Activated T-cell treated with anti-CD3 and anti-CD28 coated beads for 48 hours (primary cell): ENCODE data around the gene ZNF211.

Experiments
- DNase-seq: peaks from one replicate; pipeline ENCODE4 v3.0.0-alpha.2; 2020; ENCODE audit warnings: low read depth

The ZNF211 gene

GRCh38 chr19:57656346-57656745 lies 23.4 kb downstream of the ZNF211 start:
- DNase-seq: no peak

DNA sequence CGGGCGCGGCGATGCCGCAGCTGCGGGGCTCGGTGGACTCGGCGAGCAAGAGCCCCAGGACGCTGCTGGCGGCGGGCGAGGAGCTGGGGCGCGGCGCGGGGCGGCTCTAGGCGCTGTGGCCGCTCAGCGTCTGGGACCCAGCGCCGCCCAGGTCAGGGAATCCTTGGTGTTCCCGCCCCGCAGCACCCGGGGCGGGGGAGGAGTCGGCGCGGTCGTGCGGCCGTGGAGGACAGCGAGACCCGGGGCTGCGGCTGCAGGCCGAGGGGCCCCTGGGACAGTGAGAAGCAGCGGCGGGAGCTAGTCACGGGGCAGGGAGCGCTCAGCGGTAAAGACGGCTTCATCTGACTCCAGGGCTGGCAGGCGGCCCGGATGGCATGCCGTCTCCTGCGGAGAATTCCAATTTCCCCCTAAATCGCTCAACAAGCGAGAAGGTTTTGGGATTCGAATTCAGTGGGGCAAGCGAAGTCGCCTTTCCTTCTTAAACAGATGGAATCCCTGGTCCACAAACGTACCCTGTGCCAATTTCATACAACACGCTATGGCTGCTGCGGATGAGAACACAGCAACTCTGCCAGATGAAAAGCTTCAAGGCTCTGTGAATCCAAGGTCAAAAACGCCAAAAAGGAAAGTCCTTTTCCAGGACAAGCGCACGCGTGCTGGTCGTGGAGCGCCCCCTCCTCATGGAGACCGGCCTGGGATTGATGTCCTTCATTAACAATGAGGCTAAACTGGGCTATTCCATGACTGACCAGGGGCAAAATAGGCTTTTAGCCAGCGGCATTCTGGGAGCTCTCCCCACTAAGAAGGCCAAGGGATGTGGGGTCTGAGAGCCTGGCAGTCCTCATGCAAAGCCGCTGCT lies 31.5 kb downstream of the ZNF211 start:
- no peak for DNase-seq

DNA sequence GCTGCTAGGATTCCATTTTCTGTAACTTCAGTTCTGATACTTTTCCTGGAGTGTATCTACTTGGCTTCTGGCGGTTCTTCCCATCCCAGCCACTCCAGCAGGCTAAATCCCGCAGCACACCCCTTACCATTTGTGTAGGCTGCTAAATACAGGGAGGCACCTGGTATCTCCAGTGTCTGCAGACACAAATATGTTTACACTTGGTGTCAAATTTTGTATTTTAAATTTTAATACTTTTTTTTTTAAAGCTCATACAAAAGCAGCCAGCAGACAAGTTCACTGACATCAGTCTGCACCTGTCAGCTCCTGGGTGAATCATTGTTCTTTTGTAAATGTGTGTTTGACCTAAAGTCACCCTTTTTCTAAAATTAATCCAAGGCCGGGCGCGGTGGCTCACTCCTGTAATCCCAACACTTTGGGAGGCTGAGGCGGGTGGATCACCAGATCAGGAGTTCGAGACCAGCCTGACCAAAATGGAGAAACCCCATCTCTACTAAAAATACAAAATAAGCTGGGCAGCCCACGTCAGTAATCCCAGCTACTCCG lies 32.4 kb downstream of the ZNF211 start:
- no peak for DNase-seq

- no peak for DNase-seq
Measured at GRCh38 chr19:57667228-57667627, 34.3 kb downstream of the ZNF211 start.

GRCh38 chr19:57668635-57669034 lies 35.7 kb downstream of the ZNF211 start, which contains the start of gene ZSCAN4:
Gene ZSCAN4 (plus strand): TSS chr19:57668935. CDS start chr19:57676146, 7,211 bp downstream.
- no peak for DNase-seq

DNA sequence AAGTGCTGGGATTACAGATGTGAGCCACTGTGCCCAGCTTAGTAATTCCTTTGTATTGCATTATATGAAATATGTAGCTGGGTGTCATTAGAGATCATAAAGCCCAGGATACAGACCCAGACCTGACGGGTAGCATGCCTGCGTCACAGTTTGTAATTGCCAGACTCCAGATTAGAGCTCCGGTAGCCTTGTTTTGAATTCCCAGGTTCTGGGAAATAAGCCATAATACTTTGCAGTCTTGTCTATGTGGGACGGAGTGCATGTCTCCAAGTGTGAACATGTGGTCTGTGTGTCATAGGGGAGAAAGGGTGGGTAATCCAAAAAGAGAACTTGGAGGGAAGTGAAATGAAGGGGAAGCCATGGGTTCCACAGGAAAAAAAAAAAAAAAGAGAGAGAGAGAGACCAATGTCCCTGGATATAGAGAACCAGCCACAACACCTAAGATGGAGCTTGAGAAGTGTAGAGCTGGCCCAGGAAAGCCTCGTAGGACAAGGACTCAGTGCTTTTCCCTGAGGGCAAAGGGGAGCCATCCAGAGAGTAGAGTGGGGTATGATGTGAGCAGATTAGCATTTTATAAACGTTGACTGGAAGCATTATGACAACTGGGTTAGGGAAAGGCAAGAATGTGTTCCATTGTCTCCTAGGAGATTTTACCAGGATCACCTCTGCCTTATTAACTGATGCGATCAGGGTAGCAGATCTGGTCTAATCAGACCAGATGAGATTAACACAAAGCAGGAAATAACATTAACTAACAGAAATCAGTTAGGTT lies 38.3 kb downstream of the ZNF211 start:
- no peak for DNase-seq

DNA sequence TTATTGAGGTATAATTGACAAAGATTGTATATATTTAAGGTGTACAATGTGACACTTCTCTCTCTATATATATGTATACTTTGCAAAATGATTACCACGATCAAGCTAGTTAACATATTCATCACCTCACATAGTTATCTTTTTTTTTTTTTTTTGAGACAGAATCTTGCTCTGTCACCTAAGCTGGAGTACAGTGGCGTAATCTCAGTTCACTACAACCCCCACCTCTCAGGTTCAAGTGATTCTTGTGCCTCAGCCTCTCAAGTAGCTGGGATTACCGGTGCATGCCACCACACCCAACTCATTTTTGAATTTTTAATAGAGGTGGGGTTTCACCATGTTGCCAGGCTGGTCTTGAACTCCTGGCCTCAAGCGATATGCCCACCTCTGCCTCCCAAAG lies 39.5 kb downstream of the ZNF211 start:
- DNase-seq: no peak

DNA sequence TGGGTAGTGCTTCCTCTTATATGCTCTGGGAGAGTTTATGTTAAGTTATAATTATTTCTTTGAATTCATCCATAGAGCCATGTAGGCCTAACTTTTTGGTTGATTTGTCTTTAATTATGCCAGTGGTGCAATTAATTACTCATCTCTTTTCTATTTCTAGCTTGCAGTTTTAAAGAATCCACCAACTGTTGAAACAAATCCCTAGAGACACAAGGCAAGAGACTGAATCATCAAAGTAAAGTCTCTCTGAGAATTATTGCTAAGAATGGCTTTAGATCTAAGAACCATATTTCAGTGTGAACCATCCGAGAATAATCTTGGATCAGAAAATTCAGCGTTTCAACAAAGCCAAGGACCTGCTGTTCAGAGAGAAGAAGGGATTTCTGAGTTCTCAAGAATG lies 42.9 kb downstream of the ZNF211 start:
- DNase-seq: no peak

DNA sequence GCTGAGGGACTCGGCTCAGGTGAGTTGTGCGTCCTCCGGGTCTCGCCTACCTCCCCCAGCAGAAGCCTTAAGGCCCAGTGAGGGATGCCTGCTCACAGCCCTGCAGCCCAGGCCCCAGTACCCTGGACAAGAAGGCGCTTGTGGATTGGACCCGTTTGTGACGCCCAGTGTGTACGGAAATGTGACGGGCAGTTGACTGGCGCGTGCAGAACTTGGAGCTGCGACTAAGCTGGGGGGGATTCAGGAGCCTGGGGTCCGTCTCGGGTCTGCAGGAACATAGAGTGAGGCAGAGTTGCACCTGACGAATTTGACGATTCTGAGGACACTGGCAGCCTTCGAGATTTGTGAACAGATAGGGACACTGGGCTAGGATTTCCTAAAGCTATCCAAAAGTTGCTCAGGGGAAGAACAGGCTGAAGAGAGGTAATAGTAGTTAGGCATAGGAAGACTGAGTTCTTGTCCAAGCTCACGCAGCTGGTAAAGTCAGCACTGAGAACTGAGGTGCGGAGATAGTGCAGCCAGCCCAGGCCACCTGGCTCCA lies 49.3 kb downstream of the ZNF211 start:
- DNase-seq: no peak

DNA sequence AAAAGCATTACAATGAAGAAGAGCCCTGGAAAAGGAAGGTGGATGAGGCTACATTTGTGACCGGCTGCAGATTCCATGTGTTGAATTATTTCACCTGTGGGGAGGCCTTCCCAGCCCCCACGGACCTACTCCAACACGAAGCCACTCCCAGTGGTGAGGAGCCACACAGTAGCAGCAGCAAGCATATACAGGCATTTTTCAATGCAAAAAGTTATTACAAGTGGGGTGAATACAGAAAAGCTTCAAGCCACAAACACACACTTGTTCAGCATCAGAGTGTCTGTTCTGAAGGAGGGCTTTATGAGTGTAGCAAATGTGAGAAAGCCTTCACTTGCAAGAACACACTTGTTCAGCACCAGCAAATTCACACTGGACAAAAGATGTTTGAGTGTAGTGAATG lies 53.8 kb downstream of the ZNF211 start:
- DNase-seq: no peak

DNA sequence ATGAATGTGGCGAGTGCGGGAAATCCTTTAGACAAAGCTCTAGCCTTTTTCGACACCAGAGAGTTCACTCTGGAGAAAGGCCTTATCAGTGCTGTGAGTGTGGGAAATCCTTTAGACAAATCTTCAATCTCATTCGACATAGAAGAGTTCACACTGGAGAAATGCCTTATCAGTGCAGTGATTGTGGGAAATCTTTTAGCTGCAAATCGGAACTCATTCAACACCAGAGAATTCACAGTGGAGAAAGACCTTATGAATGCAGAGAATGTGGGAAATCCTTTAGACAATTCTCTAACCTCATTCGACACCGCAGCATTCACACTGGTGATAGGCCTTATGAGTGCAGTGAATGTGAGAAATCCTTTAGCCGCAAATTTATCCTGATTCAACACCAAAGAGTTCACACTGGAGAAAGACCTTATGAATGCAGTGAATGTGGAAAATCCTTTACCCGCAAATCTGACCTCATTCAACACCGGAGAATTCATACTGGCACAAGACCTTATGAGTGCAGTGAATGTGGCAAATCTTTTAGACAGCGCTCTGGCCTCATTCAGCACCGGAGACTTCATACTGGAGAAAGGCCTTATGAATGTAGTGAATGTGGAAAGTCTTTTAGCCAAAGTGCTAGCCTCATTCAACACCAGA lies 54.5 kb downstream of the ZNF211 start:
- DNase-seq: no peak

- DNase-seq: no peak
Measured at GRCh38 chr19:57688011-57688763, 55.2 kb downstream of the ZNF211 start.

GRCh38 chr19:57689750-57690149 lies 56.8 kb downstream of the ZNF211 start:
- no peak for DNase-seq
